Spleen (tissue), 11 donors: ENCODE data around the gene LPO. TPM values are rescaled to one million over a fixed set of nuclear protein-coding genes. Genes with fewer than 3 reads are reported as not detected.

Experiments
- DNase-seq: peaks from one replicate; pipeline ENCODE4 v3.0.0-alpha.2; 2020
- H3K27ac ChIP-seq, 8 donors: fragments of 200-600 bp; sonication (generic) in 7 of 8; 1 replicate in 4 of 8; 2 replicates in 4 of 8; pipeline versions ENCODE4 v1.5.0 to v1.8.0; 2016 to 2021; ENCODE audit warnings: inconsistent platforms in 4 of 8, mild to moderate bottlenecking in 4 of 8, moderate library complexity in 1 of 8
- H3K27me3 ChIP-seq, 7 donors: fragments of 200-600 bp; sonication (generic) in 6 of 7; replicated peaks in 1 of 7; 1 replicate in 4 of 7; 2 replicates in 3 of 7; pipeline versions ENCODE4 v1.5.0 to v1.8.0; 2016 to 2021; ENCODE audit warnings: inconsistent platforms in 3 of 7, mild to moderate bottlenecking in 1 of 7
- H3K36me3 ChIP-seq, 6 donors: fragments of 200-600 bp; sonication (generic) in 5 of 6; 1 replicate in 4 of 6; 2 replicates in 2 of 6; pipeline versions ENCODE4 v1.5.0 to v1.8.0; 2016 to 2021; ENCODE audit warnings: inconsistent platforms in 2 of 6
- H3K4me1 ChIP-seq, 6 donors: fragments of 200-600 bp; sonication (generic) in 5 of 6; 1 replicate in 3 of 6; 2 replicates in 3 of 6; pipeline versions ENCODE4 v1.5.0 to v1.8.0; 2016 to 2021; ENCODE audit warnings: inconsistent platforms in 3 of 6
- H3K4me3 ChIP-seq, 8 donors: fragments of 200-600 bp; sonication (generic) in 7 of 8; 1 replicate in 4 of 8; 2 replicates in 4 of 8; pipeline versions ENCODE4 v1.5.0 to v1.8.0; 2016 to 2021; ENCODE audit warnings: inconsistent platforms in 4 of 8, mild to moderate bottlenecking in 4 of 8, moderate library complexity in 2 of 8
- H3K9me3 ChIP-seq, 8 donors: fragments of 200-600 bp; sonication (generic) in 7 of 8; 1 replicate in 4 of 8; 2 replicates in 4 of 8; pipeline versions ENCODE4 v1.5.0 to v1.8.0; 2016 to 2021; ENCODE audit warnings: inconsistent platforms in 4 of 8
- CTCF ChIP-seq, 11 experiments: fragments of 200-600 bp in 7 of 11; fragments of 450-650 bp in 4 of 11; sonication (generic) in 4 of 11; IDR thresholded peaks in 8 of 11; conservative IDR thresholded peaks in 3 of 11; 1 replicate in 7 of 11; 2 replicates in 4 of 11; pipeline versions ENCODE4 v1.4.0 to v1.8.0; 2016 to 2021; ENCODE audit warnings: antibody characterized with exemption in 11 of 11, inconsistent platforms in 4 of 11, mild to moderate bottlenecking in 1 of 11
- POLR2A ChIP-seq, 3 donors: fragments of 450-650 bp; IDR thresholded peaks; one replicate each; pipeline ENCODE4 v1.5.1; 2017; ENCODE audit warnings: antibody characterized with exemption in 3 of 3, mild to moderate bottlenecking in 1 of 3
- POLR2AphosphoS5 ChIP-seq, 3 donors: sonication (generic); formaldehyde crosslinking; IDR thresholded peaks; one replicate each; pipeline ENCODE4 v1.5.1; 2017; ENCODE audit warnings: antibody characterized with exemption in 3 of 3
- WGBS, 5 donors: extraction: QIAGEN DNeasy Blood & Tissue Kit in 3 of 5; methylation state at CpG; one replicate each; pipeline versions ENCODE4 v1.1.5 to v1.1.7; 2013 to 2018; 5-methylcytosine and 5-hydroxymethylcytosine counted together
- intact Hi-C: fragments of 100-400 bp; cut with DNase I; formaldehyde crosslinking; loops from one replicate; pipeline ENCODE4 v1.15.0; 2023; ENCODE audit warnings: low total_unique reads
- polyA plus RNA-seq, 3 donors: library from polyadenylated mRNA; stranded (reverse); fragments of 200-250 nt; gene quantifications; one replicate each; pipeline ENCODE4 v1.2.1, GENCODE V29; 2013
- total RNA-seq, 7 donors: library from RNA; depleted of rRNA in 3 of 7; stranded (reverse); fragments of >200 nt in 3 of 7; fragmentation: NEBNext Ultra II Directional in 4 of 7; extraction: Animal tissue kit (Norgen Biotek cat#: 25700) in 4 of 7; gene quantifications; one replicate each; pipeline versions ENCODE4 v1.1.0 to v1.2.1, GENCODE V29; 2016 to 2021
- donor health status: healthy with polysubstance abuse.
- donor health status: DM: no; HTN: no; CAD: no; lungs with moderate emphysema.
- donor health status: DM: no; HTN: no; CAD: no.
- donor health status: Bipolar disorder and iron deficiency.
- donor health status: healthy.
- donor health status: DM: no; HTN: no; CAD: no.
- donor health status: DM: yes; HTN: yes; CAD: no.

Gene LPO
- total and polyA plus RNA-seq, 10 donors = 0.02 to 0.10 (median 0.06) TPM; not detected in 7

- Histone ChIP-seq H3K27me3 (no peaks in the 10 kb centered on the region), H3K9me3 (no peaks in the 10 kb centered on the region), H3K27ac (peak overlapping the region in 7 of 8 donors; percentile 33 to 79 (median 60)), H3K4me3 (no peak overlapping the region), H3K36me3 (peaks cover 0 to 29% (median 0%) of the 10 kb centered on the region in 6 donors), H3K4me1 (peaks cover 0 to 22% (median 10%) of the 10 kb centered on the region in 6 donors)
- 91 to 97% (median 95%) methylated on average over 8 to 9 of the region's 9 CpGs for WGBS, 5 donors
- intact Hi-C loops = loop anchor here (10.0 kb wide), 1 partner anchor 97 kb away; the partner anchor contains the start of gene RNF43
- no peak for TF ChIP-seq CTCF (IDR thresholded peaks at IDR 0.05 in 8 of 11, conservative IDR thresholded peaks at IDR 0.05 in 3 of 11)
- TF ChIP-seq POLR2AphosphoS5 (IDR thresholded peaks at IDR 0.05) = no peak
- no peak for TF ChIP-seq POLR2A (IDR thresholded peaks at IDR 0.05)
- DNase-seq = peak; percentile 80
Observed at GRCh38 chr17:58318065-58318481, 79.7 kb downstream of the LPO start.

Other genes starting within 250 kb of the LPO start
- 100 to 1,000 TPM; 165 to 213 (median 174) TPM for gene SRSF1, start 231.3 kb upstream of the LPO start, total RNA-seq
- gene SRSF1, start 231.3 kb upstream of the LPO start, polyA plus RNA-seq = 10 to 100 TPM; 65.8 to 90.4 (median 88.2) TPM
- 10 to 100 TPM; 19.4 to 29.7 (median 23.1) TPM for gene DYNLL2, start 155.2 kb upstream of the LPO start, total RNA-seq
- 10 to 100 TPM in 2 of 3 donors, 1 to 10 TPM in 1; 9.9 to 26.3 (median 11.1) TPM for gene DYNLL2, start 155.2 kb upstream of the LPO start, polyA plus RNA-seq
- gene OR4D1, start 90.2 kb upstream of the LPO start, total RNA-seq = under 1 TPM in 6 of 7 donors, not detected in 1; 0.09 to 0.46 (median 0.27) TPM
- gene OR4D1, start 90.2 kb upstream of the LPO start, polyA plus RNA-seq = under 1 TPM; 0.13 to 0.23 (median 0.19) TPM
- not detected for gene OR4D2, start 71.6 kb upstream of the LPO start, total RNA-seq
- gene OR4D2, start 71.6 kb upstream of the LPO start, polyA plus RNA-seq = not detected
- gene EPX, start 45.9 kb upstream of the LPO start, total RNA-seq = 1 to 10 TPM in 5 of 7 donors, under 1 TPM in 1, not detected in 1; 0.86 to 3.9 (median 2.4) TPM
- under 1 TPM; 0.24 to 0.41 (median 0.26) TPM for gene EPX, start 45.9 kb upstream of the LPO start, polyA plus RNA-seq
- gene MKS1, start 19.3 kb upstream of the LPO start, total RNA-seq = 10 to 100 TPM; 11.5 to 17.1 (median 13.7) TPM
- gene MKS1, start 19.3 kb upstream of the LPO start, polyA plus RNA-seq = 10 to 100 TPM in 1 of 3 donors, 1 to 10 TPM in 2; 8.1 to 10.4 (median 9.5) TPM
- gene MPO, start 42.4 kb downstream of the LPO start, total RNA-seq = 10 to 100 TPM in 5 of 7 donors, 1 to 10 TPM in 2; 5.8 to 75.7 (median 15.2) TPM
- gene MPO, start 42.4 kb downstream of the LPO start, polyA plus RNA-seq = 1 to 10 TPM in 2 of 3 donors, under 1 TPM in 1; 0.52 to 2.2 (median 2.0) TPM
- gene TSPOAP1, start 90.2 kb downstream of the LPO start, total RNA-seq = 10 to 100 TPM; 14.1 to 31.8 (median 18.5) TPM
- 10 to 100 TPM; 11.5 to 26.5 (median 24.3) TPM for gene TSPOAP1, start 90.2 kb downstream of the LPO start, polyA plus RNA-seq
- 10 to 100 TPM; 37.8 to 80.5 (median 64.0) TPM for gene SUPT4H1, start 113.6 kb downstream of the LPO start, total RNA-seq
- 100 to 1,000 TPM in 2 of 3 donors, 10 to 100 TPM in 1; 77.0 to 106 (median 104) TPM for gene SUPT4H1, start 113.6 kb downstream of the LPO start, polyA plus RNA-seq
- 1 to 10 TPM in 4 of 7 donors, under 1 TPM in 3; 0.40 to 1.8 (median 1.0) TPM for gene RNF43, start 178.9 kb downstream of the LPO start, total RNA-seq
- gene RNF43, start 178.9 kb downstream of the LPO start, polyA plus RNA-seq = under 1 TPM; 0.38 to 0.63 (median 0.42) TPM
- gene HSF5, start 249.8 kb downstream of the LPO start, total RNA-seq = 1 to 10 TPM; 1.1 to 1.7 (median 1.3) TPM
- gene HSF5, start 249.8 kb downstream of the LPO start, polyA plus RNA-seq = under 1 TPM; 0.57 to 0.79 (median 0.61) TPM